Testis (tissue), 3 donors: Measurements from ENCODE around the gene GFI1. TPM values are rescaled to one million over a fixed set of nuclear protein-coding genes. Genes with fewer than 3 reads are reported as not detected.
A peak's percentile ranks its signal among the peaks of the same experiment; 100 is the strongest.

Source experiments
- DNase-seq: peaks from one replicate; pipeline ENCODE4 v3.0.0-alpha.2; 2019
- H3K27ac ChIP-seq, 2 donors: fragments of 200-600 bp; sonication (generic); one replicate each; pipeline ENCODE4 v1.5.1; 2019
- H3K27me3 ChIP-seq: fragments of 200-600 bp; sonication (generic); one replicate; pipeline ENCODE4 v1.5.1; 2019
- H3K36me3 ChIP-seq: fragments of 200-600 bp; sonication (generic); one replicate; pipeline ENCODE4 v1.5.1; 2017; ENCODE audit warnings: low read depth; ENCODE audit errors: missing control alignments
- H3K4me1 ChIP-seq: fragments of 200-600 bp; sonication (generic); one replicate; pipeline ENCODE4 v1.5.1; 2019
- H3K4me3 ChIP-seq, 2 donors: fragments of 200-600 bp; sonication (generic); one replicate each; pipeline ENCODE4 v1.5.1; 2017 to 2019
- H3K9me3 ChIP-seq: fragments of 200-600 bp; sonication (generic); one replicate; pipeline ENCODE4 v1.5.1; 2017
- CTCF ChIP-seq, 3 experiments: fragments of 450-650 bp in 2 of 3; fragments of 200-600 bp in 1 of 3; sonication (generic) in 1 of 3; IDR thresholded peaks; one replicate each; pipeline ENCODE4 v1.5.1; 2016 to 2019; ENCODE audit warnings: antibody characterized with exemption in 3 of 3, mild to moderate bottlenecking in 2 of 3, moderate library complexity in 1 of 3
- POLR2A ChIP-seq: fragments of 450-650 bp; IDR thresholded peaks from one replicate; pipeline ENCODE4 v1.6.1; 2017; ENCODE audit warnings: antibody characterized with exemption, mild to moderate bottlenecking, moderate library complexity
- WGBS, 2 donors: methylation state at CpG; one replicate each; pipeline ENCODE4 v1.1.5; 2018; 5-methylcytosine and 5-hydroxymethylcytosine counted together
- intact Hi-C: fragments of 100-400 bp; cut with DNase I; formaldehyde crosslinking; loops from one replicate; pipeline ENCODE4 v1.15.1; 2023; ENCODE audit warnings: low total_unique reads
- polyA plus RNA-seq: library from polyadenylated mRNA; stranded (reverse); fragments of 350-450 nt; fragmentation: Illumina TruSeq; extraction: RNeasy Lipid Tissue Mini Kit (QIAGEN cat#74804); gene quantifications from one replicate; pipeline ENCODE4 v1.2.3, GENCODE V29; 2014; ENCODE audit warnings: low read depth, low replicate concordance; ENCODE audit not compliant: insufficient read depth
- total RNA-seq, 2 donors: library from RNA; depleted of rRNA; stranded (reverse); fragments of >200 nt; gene quantifications; one replicate each; pipeline ENCODE4 v1.2.3, GENCODE V29; 2016

Gene GFI1
- total and polyA plus RNA-seq, 3 donors from 2014 or later = 1.3 to 4.0 (median 3.1) TPM

- WGBS, 2 donors = 5 to 22% methylated on average over 19 to 48 of the region's 65 CpGs
- H3K4me3 ChIP-seq = peak overlapping the region in 1 of 2 donors; percentile 15
- intact Hi-C loops = no loop called here
- H3K9me3 ChIP-seq = no peaks in the 10 kb centered on the region
- TF ChIP-seq CTCF (IDR thresholded peaks at IDR 0.05) = no peak
- no peak for TF ChIP-seq POLR2A
- DNase-seq = no peak
- H3K27ac ChIP-seq = no peak overlapping the region
- no peaks in the 10 kb centered on the region for H3K27me3 ChIP-seq
- no peaks in the 10 kb centered on the region for H3K36me3 ChIP-seq
- H3K4me1 ChIP-seq = peaks cover 38% of the 10 kb centered on the region
These were observed 5.7 kb downstream of the GFI1 start for GRCh38 chr1:92480813-92481598.

DNA sequence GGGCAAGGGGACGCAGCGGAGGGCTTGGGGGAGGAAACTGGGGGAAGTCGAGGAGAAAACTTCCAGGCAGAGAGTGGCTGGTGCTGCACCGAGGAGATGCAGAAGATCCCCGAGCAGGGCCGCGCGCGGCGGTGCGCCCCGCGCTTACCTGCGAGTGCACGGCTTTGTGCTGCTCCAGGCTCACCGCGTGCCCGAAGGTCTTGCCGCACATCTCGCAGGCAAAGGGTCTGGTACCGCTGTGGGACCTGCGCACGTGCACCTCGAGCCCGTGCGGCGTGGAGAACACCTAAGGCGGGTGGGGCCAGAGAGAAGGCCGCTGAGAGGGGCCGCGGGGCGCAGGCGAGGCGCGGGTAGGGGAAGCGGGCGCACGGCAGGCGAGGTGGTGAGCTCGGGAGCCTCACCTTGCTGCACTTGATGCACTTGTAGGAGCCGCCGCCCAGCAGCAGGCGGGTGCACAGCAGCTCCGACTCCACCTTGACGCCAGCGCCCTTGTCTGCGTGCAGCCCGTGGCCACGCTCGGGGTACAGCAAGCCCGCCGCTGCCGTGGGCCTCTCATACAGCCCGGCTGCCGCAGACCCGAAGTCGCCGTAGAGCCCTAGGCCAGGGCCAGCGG lies 6.4 kb downstream of the GFI1 start:
- intact Hi-C loops = no loop called here
- H3K36me3 ChIP-seq = no peaks in the 10 kb centered on the region
- H3K9me3 ChIP-seq = no peaks in the 10 kb centered on the region
- WGBS, 2 donors = 38 to 53% methylated on average over 15 to 42 of the region's 59 CpGs
- H3K27me3 ChIP-seq = no peaks in the 10 kb centered on the region
- H3K4me3 ChIP-seq = peak overlapping the region in 1 of 2 donors; percentile 15
- no peak for TF ChIP-seq POLR2A
- no peak for TF ChIP-seq CTCF (IDR thresholded peaks at IDR 0.05)
- H3K27ac ChIP-seq = no peak overlapping the region
- peaks cover 31% of the 10 kb centered on the region for H3K4me1 ChIP-seq
- peak; percentile 35 for DNase-seq

GRCh38 chr1:92479587-92479986 lies 7.1 kb downstream of the GFI1 start:
- H3K36me3 ChIP-seq = no peaks in the 10 kb centered on the region
- H3K4me1 ChIP-seq = peaks cover 26% of the 10 kb centered on the region
- no peaks in the 10 kb centered on the region for H3K27me3 ChIP-seq
- WGBS, 2 donors = 64 to 77% methylated on average over 9 of the region's 9 CpGs
- TF ChIP-seq POLR2A (no peak), CTCF (IDR thresholded peaks at IDR 0.05) (no peak)
- H3K27ac ChIP-seq = no peak overlapping the region
- no peak for DNase-seq
- intact Hi-C loops = no loop called here
- no peaks in the 10 kb centered on the region for H3K9me3 ChIP-seq
- no peak overlapping the region for H3K4me3 ChIP-seq

DNA sequence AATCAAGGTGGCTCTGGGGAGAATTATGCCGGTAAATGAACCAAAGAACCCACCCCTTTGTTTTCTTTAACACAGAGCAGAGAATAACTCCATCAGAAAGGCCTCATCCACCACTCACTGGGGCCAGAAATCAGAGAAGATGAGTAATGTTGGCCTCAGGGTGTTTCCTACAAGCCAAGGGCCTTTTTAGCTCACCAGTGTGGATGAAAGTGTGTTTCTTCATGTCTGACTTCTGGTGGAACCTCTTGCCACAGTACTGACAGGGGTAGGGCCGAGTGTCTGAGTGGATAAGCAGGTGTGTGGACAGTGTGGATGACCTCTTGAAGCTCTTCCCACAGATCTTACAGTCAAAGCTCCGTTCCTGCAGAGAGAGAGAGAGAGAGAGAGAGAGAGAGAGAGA lies 8.3 kb downstream of the GFI1 start:
- no peak overlapping the region for H3K4me3 ChIP-seq
- no peaks in the 10 kb centered on the region for H3K9me3 ChIP-seq
- H3K27me3 ChIP-seq = no peaks in the 10 kb centered on the region
- TF ChIP-seq POLR2A = no peak
- no peak for TF ChIP-seq CTCF (IDR thresholded peaks at IDR 0.05)
- H3K27ac ChIP-seq = no peak overlapping the region
- no peaks in the 10 kb centered on the region for H3K36me3 ChIP-seq
- DNase-seq = no peak
- WGBS, 2 donors = 92 to 97% methylated on average over 3 of the region's 3 CpGs
- peaks cover 18% of the 10 kb centered on the region for H3K4me1 ChIP-seq
- intact Hi-C loops = no loop called here
